Hepatocyte (in vitro differentiated cells): Measurements from ENCODE around the gene DHRS12. TPM values are rescaled to one million over a fixed set of nuclear protein-coding genes. Genes with fewer than 3 reads are reported as not detected.

Experiments used
- DNase-seq: peaks from one replicate; pipeline ENCODE4 v3.0.0-alpha.2; 2016; ENCODE audit warnings: low spot score
- H2AFZ ChIP-seq: fragments of 200-600 bp; sonication (generic); 2 replicates; pipeline ENCODE4 v1.6.0; 2016; ENCODE audit warnings: antibody characterized with exemption, mild to moderate bottlenecking
- H3K27ac ChIP-seq: fragments of 200-600 bp; sonication (generic); 2 replicates; pipeline ENCODE4 v1.5.1; 2016; ENCODE audit warnings: mild to moderate bottlenecking
- H3K27me3 ChIP-seq: fragments of 200-600 bp; sonication (generic); 2 replicates; pipeline ENCODE4 v1.6.1; 2016
- H3K36me3 ChIP-seq: fragments of 200-600 bp; sonication (generic); replicated peaks from 2 replicates; pipeline ENCODE4 v1.5.1; 2016; ENCODE audit warnings: low read depth; ENCODE audit not compliant: insufficient read depth
- H3K4me1 ChIP-seq: fragments of 200-600 bp; sonication (generic); 2 replicates; pipeline ENCODE4 v1.5.1; 2016; ENCODE audit warnings: mild to moderate bottlenecking, moderate library complexity; ENCODE audit not compliant: insufficient read depth
- H3K4me2 ChIP-seq: fragments of 200-600 bp; sonication (generic); 2 replicates; pipeline ENCODE4 v1.6.0; 2016
- H3K4me3 ChIP-seq: fragments of 200-600 bp; sonication (generic); 2 replicates; pipeline ENCODE4 v1.5.1; 2016; ENCODE audit warnings: mild to moderate bottlenecking
- H3K79me2 ChIP-seq: fragments of 200-600 bp; sonication (generic); 2 replicates; pipeline ENCODE4 v1.6.0; 2017; ENCODE audit warnings: mild to moderate bottlenecking
- H3K9me2 ChIP-seq: fragments of 200-600 bp; sonication (generic); replicated peaks from 2 replicates; pipeline ENCODE4 v1.6.0; 2017; ENCODE audit warnings: mild to moderate bottlenecking; ENCODE audit not compliant: insufficient read depth
- H3K9me3 ChIP-seq: fragments of 200-600 bp; sonication (generic); 2 replicates; pipeline ENCODE4 v1.5.1; 2016; ENCODE audit warnings: low read depth, mild to moderate bottlenecking
- H4K20me1 ChIP-seq: fragments of 200-600 bp; sonication (generic); 2 replicates; pipeline ENCODE4 v1.6.0; 2016; ENCODE audit warnings: mild to moderate bottlenecking; ENCODE audit not compliant: insufficient read depth, poor library complexity, severe bottlenecking
- CTCF ChIP-seq: fragments of 200-600 bp; sonication (generic); IDR thresholded peaks from 2 replicates; pipeline ENCODE4 v1.5.1; 2016; ENCODE audit warnings: antibody characterized with exemption, mild to moderate bottlenecking; ENCODE audit not compliant: poor library complexity
- EZH2 ChIP-seq: fragments of 200-600 bp; sonication (generic); IDR thresholded peaks from 2 replicates; pipeline ENCODE4 v1.6.1; 2016; ENCODE audit warnings: antibody characterized with exemption, mild to moderate bottlenecking, borderline replicate concordance
- EZH2phosphoT487 ChIP-seq: fragments of 200-600 bp; sonication (generic); IDR thresholded peaks from one replicate; pipeline ENCODE4 v1.6.1; 2018; ENCODE audit warnings: antibody characterized with exemption, mild to moderate bottlenecking, low read depth, moderate library complexity; ENCODE audit not compliant: unreplicated experiment, severe bottlenecking
- WGBS: methylation state at CpG from one replicate; pipeline ENCODE4 v1.1.6; 2016; ENCODE audit warnings: low lambda C conversion rate; ENCODE audit errors: missing lambda C conversion rate; 5-methylcytosine and 5-hydroxymethylcytosine counted together
- polyA plus RNA-seq: library from polyadenylated mRNA; unstranded; fragments of >200 nt; fragmentation: Nextera tagmentation; extraction: Ambion mirVana; gene quantifications from 2 replicates; pipeline ENCODE4 v1.2.1, GENCODE V29; 2016
- total RNA-seq: library from RNA; depleted of rRNA; stranded (reverse); fragments of >200 nt; gene quantifications from 2 replicates; pipeline ENCODE4 v1.2.3, GENCODE V29; 2014

The DHRS12 gene
- total and polyA plus RNA-seq, 2 experiments from 2014 or later = 4.6 to 13.5 TPM

GRCh38 chr13:51834581-51835171, 30.7 kb upstream of the DHRS12 start:
- no peaks in the 10 kb centered on the region for H3K9me3 ChIP-seq
- no peaks in the 10 kb centered on the region for H4K20me1 ChIP-seq
- no peak overlapping the region for H3K4me2 ChIP-seq
- no peaks in the 10 kb centered on the region for H3K79me2 ChIP-seq
- WGBS = 81% methylated on average over 7 of the region's 7 CpGs
- H3K9me2 ChIP-seq = no peaks in the 10 kb centered on the region
- no peaks in the 10 kb centered on the region for H3K27me3 ChIP-seq
- DNase-seq = no peak
- peaks cover 2% of the 10 kb centered on the region for H3K4me1 ChIP-seq
- no peak overlapping the region for H3K27ac ChIP-seq
- H2AFZ ChIP-seq = no peak overlapping the region
- no peak for TF ChIP-seq CTCF
- TF ChIP-seq EZH2phosphoT487 = no peak
- TF ChIP-seq EZH2 = no peak
- H3K36me3 ChIP-seq = no peaks in the 10 kb centered on the region
- no peak overlapping the region for H3K4me3 ChIP-seq

- Histone ChIP-seq H3K27ac (no peak overlapping the region), H4K20me1 (no peaks in the 10 kb centered on the region), H3K9me2 (no peaks in the 10 kb centered on the region), H2AFZ (no peak overlapping the region), H3K36me3 (no peaks in the 10 kb centered on the region), H3K27me3 (no peaks in the 10 kb centered on the region), H3K9me3 (no peaks in the 10 kb centered on the region), H3K4me3 (no peak overlapping the region), H3K79me2 (no peaks in the 10 kb centered on the region), H3K4me1 (no peaks in the 10 kb centered on the region), H3K4me2 (no peak overlapping the region)
- 93% methylated on average over 10 of the region's 10 CpGs for WGBS
- DNase-seq = no peak
- no peak for TF ChIP-seq CTCF
- TF ChIP-seq EZH2 = no peak
- no peak for TF ChIP-seq EZH2phosphoT487
Observed at GRCh38 chr13:51833980-51834379, 30.0 kb upstream of the DHRS12 start.

- Histone ChIP-seq H3K4me2 (no peak overlapping the region), H3K79me2 (no peaks in the 10 kb centered on the region), H3K27me3 (no peaks in the 10 kb centered on the region), H3K9me3 (no peaks in the 10 kb centered on the region), H3K9me2 (no peaks in the 10 kb centered on the region), H3K36me3 (no peaks in the 10 kb centered on the region), H4K20me1 (no peaks in the 10 kb centered on the region), H3K4me1 (no peaks in the 10 kb centered on the region), H3K4me3 (no peak overlapping the region), H3K27ac (no peak overlapping the region), H2AFZ (no peak overlapping the region)
- TF ChIP-seq CTCF (peak; percentile 20), EZH2 (no peak)
- DNase-seq = no peak
- 78% methylated on average over 6 of the region's 6 CpGs for WGBS
Observed at GRCh38 chr13:51832471-51833152, 28.6 kb upstream of the DHRS12 start.
